HG03520 (cell line): Measurements from ENCODE around the gene PRR15.
"Not testable (repeated sequence)": the region's sequence is repeated elsewhere in the genome, so short reads cannot be mapped to it uniquely, and the experiment has no call there.

Experiments
- ATAC-seq: cut with Tn5 transposase; IDR thresholded peaks from one replicate; pipeline ENCODE4 v1.9.1; 2021; ENCODE audit warnings: mild to moderate bottlenecking, moderate library complexity; ENCODE audit not compliant: unreplicated experiment

The PRR15 gene, protein sequence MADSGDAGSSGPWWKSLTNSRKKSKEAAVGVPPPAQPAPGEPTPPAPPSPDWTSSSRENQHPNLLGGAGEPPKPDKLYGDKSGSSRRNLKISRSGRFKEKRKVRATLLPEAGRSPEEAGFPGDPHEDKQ

DNA sequence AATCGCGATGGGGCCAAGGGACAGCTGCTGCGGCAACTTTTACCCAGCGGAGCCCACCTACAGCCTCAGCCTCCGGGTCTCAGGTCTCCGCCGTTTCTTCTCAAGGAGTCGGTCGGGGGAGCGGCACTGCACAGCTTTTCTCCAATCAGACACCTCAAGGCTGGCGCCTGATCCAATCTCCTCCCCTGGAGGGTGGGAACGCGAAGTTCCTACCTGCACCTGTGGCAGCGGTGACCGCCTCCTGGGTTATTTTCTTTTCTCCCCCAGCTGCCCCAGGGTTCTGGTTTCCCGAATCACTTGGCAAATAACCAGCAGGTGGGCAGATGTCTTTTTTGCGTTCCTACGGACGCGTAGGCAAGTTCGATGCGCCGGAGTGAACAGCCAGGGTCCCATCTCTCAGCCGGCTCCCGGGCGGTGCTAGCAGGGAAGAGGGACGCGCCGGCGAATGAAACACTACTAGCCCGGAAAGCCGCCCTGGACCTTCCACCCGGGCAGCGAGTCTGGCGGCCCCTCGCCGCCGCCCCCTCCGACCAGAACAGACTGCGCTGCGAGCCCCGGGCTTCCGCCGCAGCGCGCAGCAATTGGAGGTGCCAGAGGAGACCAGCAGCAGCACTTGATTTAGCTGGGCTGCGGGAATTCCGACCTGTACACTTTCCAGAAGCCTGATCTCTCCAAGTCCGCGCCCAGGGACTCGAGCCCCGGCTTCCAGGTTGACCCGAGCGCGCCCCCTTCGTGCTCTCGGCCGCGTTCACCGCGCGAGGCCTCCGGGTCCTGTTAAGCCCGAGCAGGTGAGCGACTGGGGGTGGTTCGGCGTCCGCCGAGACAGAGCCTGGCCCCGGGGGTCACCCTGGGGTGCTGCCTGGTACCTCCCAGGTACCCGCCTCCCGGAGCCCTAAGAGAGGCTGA lies at the start of gene PRR15:
TSS of gene PRR15 (plus strand) at position 246 of the 906 bp plus-strand sequence. CDS start 2,495 bp downstream, outside the sequence.
- no peak for ATAC-seq

DNA sequence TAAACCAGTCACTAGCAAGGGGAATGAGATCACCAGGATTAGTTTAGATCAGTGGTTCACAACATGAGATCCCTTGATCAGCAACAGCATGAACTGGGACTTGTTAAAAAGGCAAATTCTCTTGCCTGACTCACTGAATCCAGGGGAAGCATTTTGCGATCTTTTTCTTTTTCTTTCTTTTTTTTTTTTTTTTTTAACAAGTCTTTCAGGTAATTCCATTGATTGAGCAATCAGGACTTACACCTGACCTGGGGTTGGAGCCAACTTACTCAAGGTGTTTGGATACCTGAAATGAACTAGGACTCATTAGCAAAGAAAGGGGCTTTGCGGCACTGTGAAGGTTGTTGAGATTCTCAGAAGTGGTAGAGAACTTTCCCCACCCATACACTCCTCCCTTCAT lies 47.1 kb upstream of the PRR15 start:
- ATAC-seq = no peak

DNA sequence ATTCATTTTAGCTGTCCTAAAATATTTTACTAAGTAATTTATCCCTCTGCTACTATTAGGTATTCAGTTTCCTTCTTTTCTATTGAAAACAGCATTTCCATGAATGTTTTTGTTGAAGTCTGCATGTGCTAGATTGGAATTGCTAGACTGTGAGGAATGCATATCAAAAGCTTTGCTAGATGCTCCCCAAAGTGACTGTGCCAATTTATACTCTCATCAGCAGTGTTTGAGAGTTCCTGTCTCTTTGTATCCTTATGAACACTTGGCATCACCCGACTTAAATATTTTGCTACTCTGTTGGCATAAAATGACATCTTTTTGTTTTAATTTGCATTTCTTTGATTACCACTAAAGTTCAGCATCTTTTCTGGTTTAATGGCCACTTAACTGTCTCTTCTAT lies 45.0 kb upstream of the PRR15 start:
- no peak for ATAC-seq

DNA sequence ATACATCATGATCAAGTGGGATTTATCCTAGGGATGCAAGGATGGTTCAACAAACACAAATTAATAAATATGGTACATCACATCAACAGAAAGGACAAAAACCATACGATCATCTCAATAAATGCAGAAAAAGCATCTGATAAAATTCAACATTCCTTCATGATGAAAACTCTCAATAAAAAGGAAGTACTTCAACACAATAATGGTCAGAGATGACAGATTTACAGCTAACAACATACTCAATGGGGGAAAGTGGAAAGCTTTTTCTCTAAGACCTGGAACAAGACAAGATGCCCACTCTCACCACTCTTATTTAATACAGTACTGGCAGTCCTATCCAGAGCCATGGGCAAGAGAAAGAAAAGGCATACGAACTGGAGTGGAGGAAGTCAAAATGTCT lies 39.9 kb upstream of the PRR15 start:
- ATAC-seq = no peak

DNA sequence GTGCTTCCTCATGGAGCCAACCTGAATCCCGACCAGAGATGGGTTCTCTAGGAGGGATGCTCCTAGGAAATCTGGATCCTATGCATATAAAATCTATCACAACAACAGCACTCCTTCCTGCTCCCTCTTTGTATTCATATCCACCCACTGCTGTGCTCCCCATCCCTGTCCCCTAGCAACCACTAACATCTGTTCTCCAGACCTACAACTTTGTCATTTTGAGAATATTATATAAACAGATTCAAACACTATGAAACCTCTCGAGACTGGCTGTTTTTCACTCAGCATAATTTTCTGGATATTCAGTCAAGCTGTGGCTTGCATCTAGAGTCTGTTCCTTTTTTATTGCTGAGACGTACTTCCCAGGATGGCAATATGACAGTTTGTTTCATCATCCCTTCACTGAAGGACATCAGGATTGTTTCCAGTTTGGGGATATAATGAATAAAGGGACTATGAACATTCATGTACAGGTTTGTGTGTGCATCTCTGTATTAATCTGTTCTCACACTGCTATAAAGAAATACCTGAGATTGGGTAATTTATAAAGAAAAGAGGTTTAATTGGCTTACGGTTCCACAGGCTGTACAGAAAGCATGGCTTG lies 36.0 kb upstream of the PRR15 start:
- no peak for ATAC-seq

DNA sequence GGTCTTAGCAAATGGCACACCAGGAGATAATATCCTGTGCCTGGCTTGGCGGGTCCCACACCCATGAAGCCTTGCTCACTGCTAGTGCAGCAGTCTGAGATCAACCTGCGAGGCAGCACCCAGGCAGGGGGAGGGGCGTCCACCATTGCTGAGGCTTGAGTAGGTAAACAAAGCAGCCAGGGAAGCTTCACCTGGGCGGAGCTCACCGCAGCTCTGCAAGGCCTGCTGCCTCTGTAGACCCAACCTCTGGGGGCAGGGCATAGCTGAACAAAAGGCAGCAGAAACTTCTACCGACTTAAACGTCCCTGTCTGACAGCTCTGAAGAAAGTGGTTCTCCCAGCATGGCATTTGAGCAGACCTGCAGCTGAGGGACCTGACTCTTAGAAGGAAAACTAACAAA lies 35.1 kb upstream of the PRR15 start:
- not testable (repeated sequence) for ATAC-seq

DNA sequence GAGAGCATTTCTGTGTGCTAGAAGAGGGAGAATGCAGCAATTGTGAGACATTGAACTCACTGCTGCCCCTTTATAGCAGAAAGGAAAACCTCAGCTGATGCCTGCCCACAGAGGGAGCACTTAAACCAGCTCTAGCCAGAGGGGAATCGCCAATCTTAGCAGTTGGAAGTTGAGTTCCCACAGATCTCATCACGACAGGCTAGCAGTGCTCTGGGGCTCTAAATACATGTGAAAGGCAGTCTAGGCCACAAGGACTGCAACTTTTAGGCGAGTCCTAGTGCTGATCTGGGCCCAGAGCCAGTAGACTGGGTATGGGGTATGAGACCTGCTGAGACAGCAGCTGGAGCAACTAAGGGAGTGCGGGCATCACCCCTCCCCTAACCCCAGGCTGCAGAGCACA lies 25.2 kb upstream of the PRR15 start:
- ATAC-seq = no peak

DNA sequence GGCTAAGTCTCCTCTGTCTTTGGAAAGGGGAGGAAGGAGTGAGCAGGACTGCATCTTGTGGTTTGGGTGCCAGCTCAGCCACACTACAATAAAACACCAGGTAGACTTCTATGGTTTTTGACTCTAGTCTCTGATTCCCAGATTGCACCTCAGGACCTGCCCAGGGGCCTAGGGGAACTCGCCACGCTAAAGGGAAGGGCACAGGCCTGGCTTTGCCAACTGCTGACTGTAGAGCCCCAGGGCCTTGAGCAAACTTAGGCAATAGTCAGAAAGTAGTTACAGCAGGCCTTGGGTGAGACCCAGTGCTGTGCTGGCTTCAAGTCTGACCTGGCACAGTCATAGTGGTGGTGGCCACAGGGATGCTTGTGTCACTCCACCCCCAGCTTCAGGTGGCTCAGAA lies 24.2 kb upstream of the PRR15 start:
- ATAC-seq = no peak

DNA sequence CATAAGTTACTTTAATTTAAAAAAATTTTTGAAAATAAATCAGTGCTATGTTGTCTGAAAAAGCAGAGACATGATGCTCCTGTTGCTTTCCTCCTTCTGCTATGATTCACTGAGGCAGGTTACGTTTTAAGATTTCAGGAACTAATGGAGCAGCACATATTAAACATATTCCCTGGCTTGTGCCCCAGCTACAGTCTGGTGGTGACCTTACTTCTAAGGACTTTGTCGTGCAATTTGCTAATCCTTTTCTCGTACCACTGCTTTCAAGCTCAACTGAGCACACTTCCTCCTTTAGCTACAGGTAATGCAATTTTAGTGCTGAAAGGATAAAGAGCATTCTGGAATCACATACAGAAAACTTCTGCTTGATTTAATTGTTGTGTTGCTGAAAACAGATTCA lies 16.2 kb upstream of the PRR15 start:
- ATAC-seq = no peak

DNA sequence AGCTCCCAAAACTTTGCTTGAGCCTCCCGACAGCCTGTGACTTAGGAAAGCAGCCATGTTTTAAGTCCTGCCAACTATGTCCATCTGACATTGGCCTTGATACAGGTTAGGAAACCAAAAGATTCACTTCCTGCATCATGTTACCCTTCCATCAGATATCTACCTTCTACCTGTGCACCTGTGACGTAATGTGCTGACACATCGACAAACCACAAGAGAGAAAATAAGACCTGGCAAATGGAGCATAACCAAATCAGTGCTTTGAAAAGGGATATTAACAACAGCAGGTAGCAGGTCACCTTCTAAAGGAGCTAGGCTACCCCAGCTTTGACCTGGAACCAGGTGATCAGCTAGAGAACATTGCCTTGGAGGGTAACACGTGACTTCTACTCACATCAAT lies 14.8 kb upstream of the PRR15 start:
- ATAC-seq = no peak

DNA sequence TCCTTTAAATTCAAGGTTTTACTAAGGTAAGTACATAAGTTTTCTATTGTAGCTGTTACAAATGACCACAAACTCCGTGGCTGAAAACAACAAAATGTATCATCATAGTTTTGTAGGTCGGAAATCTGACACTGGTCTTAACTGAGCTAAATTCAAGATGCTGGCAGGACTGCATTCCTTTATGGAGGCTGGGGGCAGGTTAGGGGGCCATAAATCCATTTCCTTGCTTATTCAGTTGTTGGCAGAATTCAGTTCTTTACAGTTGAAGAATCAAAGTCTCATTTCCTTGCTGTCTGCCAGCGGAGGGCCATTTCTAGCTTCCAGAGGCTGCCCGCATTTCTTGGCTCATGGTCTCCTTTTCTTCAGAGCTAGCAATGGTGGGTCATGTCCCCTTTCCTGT lies 11.2 kb upstream of the PRR15 start:
- no peak for ATAC-seq

DNA sequence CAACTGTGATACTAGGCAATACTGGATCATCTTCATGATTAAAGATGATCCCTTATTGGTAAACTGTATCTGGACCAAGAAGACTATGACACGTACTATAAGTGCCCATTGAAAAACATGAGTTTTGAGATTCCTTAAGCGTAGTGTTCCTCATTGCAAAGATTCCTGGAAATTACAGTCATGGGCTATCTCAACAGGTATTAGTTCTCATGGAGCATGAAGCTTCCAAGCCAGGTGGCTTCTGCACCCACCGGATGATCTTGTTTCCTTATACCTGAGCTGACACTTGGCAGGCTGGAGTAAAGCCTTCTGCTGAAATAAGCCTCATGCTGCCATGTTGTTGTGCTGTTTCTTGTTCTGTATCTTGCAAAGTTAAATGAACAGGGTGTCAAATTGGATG lies 8.6 kb upstream of the PRR15 start:
- no peak for ATAC-seq

DNA sequence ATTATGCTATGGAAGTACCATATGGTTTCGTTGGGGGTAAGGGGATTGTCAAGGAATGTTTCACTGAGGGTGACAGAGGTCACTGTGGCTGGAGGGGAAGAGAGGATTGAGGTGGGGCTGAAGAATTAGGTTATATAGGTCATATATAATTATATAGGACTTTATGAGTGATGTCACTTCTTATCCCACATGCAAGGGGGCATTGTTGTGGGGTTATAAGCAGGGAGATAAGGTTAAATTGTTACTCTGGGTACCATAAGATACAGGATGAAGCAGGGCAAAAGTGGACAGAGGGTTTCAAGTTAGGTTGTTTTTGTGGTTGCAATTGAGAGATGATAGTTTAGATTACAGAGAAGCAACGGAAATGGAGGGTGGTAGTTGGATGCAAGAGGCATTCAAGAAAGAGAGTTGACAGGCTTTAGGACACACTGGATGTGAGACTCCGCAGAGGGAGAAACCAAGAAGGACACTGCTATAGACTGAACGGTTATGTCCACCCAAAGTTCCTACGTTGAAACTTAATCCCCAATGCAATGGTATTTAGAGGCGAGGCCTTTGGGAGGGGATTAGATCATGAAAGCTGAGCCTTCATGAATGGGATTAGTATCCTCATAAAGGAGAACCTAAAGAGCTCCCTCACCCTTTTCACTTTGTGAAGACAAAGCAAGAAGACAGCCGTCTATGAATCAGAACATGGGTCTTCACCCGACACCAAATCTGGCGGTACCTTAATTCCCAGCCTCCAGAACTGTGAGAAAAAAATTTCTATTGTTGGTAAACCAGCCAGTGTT lies 7.0 kb upstream of the PRR15 start:
- no peak for ATAC-seq

DNA sequence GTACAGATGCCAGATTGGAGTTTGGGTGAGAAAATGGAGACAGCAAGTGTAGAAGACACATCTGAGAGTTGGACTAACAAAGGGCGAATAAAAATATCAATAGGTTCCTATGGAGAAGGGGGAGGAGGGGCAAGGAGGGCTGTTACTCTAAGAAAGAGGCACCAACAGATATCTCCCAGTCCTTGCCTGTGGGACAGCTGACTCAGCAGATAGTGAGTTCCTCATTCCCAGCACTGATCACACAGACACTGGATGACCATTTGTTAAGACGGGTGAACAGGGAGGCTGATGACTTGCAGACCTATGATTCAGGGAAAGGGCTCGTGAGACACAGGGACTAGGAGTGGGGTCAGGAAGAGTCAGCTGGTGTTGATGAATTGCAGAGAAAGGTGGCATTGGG lies 5.7 kb upstream of the PRR15 start:
- no peak for ATAC-seq

DNA sequence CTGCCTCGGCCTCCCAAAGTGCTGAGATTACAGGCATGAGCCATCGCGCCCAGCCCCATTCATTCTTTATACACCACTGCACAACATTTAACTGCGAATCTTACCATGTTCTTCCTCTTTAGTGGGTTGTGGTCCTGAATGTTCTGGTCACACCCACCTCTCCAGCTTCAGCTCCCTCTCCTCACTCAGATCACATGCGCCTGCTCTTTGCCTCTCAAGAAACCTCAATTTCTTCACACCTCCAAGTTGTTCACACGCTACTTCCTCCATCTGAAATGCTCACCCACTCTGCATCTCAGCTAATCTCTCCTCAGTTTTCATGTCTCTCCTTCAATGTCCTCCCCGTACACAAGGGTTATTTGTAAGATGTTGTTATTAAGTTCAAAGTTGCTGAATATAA lies 2.4 kb upstream of the PRR15 start:
- no peak for ATAC-seq

DNA sequence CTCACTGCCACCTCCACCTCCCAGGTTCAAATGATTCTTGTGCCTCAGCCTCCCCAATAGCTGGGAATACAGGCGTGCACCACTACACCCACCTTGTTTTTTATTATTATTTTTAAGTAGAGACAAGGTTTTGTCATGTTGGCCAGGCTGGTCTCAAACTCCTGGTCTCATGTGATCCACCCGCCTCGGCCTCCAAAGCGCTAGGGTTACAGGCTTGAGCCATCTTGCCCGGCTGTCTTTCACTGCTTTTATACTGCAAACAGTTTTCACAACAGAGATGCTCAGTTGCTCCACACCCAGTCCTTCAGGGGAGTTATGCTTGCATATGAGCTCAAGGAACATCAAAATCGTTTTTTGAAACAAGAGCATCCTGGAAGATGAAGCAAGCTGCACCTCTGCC lies 1.3 kb upstream of the PRR15 start:
- ATAC-seq = no peak

DNA sequence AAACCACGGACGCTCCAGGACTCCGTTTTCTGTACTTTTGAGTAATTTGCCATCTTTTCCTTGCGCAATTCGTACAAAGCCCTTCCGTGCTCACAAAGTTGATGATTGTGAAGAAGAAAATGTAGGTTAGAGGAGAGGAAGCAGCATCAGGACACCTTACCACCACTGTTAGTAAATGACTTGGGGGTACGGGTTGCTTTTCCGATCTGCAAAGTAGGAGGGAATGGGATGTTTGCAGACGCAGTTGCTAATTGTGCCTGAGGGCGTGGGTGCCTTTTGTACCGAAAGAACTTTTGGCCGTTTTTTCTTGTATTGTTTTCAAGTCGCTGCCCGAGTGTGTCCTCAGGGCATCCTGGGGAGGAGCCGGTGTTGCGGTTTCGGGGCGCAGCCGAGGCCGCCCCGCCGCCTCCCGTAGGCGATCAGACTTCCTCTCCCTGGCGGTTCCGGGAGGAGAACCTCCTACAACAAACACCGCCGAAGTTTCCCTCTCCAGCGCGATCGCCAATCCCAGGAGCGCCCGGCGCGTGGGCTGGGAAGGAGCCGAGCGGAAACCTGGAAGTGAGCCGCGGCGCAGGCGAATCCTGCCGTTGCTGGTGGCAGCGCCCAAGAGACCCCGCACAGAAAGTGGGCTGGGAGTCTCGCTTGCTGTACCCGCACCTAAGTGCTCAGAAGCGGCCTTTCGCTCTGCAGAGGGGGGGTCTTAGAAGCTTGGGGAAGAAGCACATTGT lies 1.0 kb downstream of the PRR15 start:
- ATAC-seq = no peak

DNA sequence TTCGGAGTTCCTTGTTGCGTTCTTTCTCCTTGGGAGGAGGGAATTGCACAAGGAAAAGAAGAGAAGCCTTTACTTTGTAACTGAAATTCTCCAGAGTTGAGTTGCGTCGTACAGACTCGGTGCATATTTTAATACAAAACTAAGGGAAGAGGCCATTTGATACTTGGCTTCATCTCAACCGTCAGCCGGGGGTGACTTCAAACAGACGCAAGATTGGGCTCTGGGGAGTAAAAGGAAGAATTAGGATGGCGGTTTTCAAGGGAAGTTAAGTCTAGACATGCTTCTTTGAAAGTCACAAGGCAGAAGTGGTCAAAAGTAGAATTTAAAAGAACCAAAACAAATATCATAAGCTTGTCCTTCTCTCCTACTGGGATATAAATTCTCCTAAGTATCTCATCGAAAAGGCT lies 1.6 kb downstream of the PRR15 start:
- no peak for ATAC-seq

DNA sequence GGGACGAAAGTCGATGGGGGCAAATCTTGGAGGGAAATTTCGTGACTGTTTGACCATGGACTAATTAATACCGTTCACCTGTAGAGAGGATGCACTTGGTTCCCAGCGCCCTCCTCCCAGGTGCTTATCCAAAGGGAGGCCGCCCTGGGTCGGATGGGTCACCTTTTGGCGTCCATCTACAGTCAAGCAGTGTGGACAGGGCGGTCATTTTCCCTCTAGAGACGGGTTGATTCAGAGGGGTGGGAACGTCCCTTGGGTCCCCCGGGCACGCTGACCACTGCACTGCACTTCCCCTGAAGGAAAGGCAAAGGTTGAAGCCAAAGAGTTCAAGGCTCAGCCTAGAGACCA lies 2.0 kb downstream of the PRR15 start:
- no peak for ATAC-seq

DNA sequence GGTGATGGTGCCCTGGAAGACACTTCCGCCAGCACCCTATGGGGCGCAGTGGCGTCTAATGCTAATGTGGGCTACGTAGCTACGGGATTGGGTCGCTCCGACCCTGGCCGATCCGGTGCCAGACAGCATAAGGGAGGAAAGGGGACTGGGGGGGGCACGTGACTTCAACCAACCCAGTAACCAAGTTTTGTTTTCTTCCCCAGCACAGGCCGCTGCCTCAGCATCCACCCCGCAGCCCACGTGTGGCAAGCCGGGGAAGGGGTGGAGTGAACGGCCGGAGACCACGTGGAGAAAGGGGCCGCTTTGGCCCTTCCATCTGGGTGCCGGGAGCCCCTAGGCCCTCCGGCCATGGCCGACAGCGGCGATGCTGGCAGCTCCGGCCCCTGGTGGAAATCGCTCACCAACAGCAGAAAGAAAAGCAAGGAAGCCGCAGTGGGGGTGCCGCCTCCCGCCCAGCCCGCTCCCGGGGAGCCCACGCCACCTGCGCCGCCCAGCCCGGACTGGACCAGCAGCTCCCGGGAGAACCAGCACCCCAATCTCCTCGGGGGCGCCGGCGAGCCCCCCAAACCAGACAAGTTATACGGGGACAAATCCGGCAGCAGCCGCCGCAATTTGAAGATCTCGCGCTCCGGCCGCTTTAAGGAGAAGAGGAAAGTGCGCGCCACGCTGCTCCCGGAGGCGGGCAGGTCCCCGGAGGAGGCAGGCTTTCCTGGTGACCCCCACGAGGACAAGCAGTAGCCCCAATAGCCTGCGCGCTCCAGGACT lies 2.5 kb downstream of the PRR15 start:
- ATAC-seq = no peak
